Gastroesophageal sphincter (tissue), 3 donors: ENCODE measurements around the gene GALNT7.

Experiments used
- CTCF ChIP-seq, 4 experiments: fragments of 200-600 bp in 2 of 4; fragments of 450-650 bp in 2 of 4; sonication (generic) in 1 of 4; IDR thresholded peaks; one replicate each; pipeline ENCODE4 v1.5.1; 2017 to 2019; ENCODE audit warnings: antibody characterized with exemption in 4 of 4, mild to moderate bottlenecking in 2 of 4, moderate library complexity in 2 of 4
- EP300 ChIP-seq: sonication (generic); formaldehyde crosslinking; IDR thresholded peaks from one replicate; pipeline ENCODE4 v1.6.1; 2017; ENCODE audit warnings: antibody characterized with exemption, mild to moderate bottlenecking
- POLR2A ChIP-seq, 2 donors: fragments of 450-650 bp; IDR thresholded peaks; one replicate each; pipeline ENCODE4 v1.6.1; 2017; ENCODE audit warnings: antibody characterized with exemption in 2 of 2, mild to moderate bottlenecking in 2 of 2, moderate library complexity in 1 of 2
- POLR2AphosphoS5 ChIP-seq: sonication (generic); formaldehyde crosslinking; IDR thresholded peaks from one replicate; pipeline ENCODE4 v1.6.1; 2017; ENCODE audit warnings: antibody characterized with exemption

GRCh38 chr4:173153445-173153844 lies 15.2 kb upstream of the GALNT7 start:
- TF ChIP-seq CTCF (IDR thresholded peaks at IDR 0.05) (no peak), POLR2AphosphoS5 (no peak), POLR2A (IDR thresholded peaks at IDR 0.05) (no peak), EP300 (no peak)
